HG02870 (cell line): Measurements from ENCODE around the gene FAM13B.
"Not testable (repeated sequence)": the region's sequence is repeated elsewhere in the genome, so short reads cannot be mapped to it uniquely, and the experiment has no call there.

Experiments used
- ATAC-seq: cut with Tn5 transposase; IDR thresholded peaks from one replicate; pipeline ENCODE4 v1.9.1; 2021; ENCODE audit warnings: mild to moderate bottlenecking, moderate library complexity; ENCODE audit not compliant: unreplicated experiment

The FAM13B gene

DNA sequence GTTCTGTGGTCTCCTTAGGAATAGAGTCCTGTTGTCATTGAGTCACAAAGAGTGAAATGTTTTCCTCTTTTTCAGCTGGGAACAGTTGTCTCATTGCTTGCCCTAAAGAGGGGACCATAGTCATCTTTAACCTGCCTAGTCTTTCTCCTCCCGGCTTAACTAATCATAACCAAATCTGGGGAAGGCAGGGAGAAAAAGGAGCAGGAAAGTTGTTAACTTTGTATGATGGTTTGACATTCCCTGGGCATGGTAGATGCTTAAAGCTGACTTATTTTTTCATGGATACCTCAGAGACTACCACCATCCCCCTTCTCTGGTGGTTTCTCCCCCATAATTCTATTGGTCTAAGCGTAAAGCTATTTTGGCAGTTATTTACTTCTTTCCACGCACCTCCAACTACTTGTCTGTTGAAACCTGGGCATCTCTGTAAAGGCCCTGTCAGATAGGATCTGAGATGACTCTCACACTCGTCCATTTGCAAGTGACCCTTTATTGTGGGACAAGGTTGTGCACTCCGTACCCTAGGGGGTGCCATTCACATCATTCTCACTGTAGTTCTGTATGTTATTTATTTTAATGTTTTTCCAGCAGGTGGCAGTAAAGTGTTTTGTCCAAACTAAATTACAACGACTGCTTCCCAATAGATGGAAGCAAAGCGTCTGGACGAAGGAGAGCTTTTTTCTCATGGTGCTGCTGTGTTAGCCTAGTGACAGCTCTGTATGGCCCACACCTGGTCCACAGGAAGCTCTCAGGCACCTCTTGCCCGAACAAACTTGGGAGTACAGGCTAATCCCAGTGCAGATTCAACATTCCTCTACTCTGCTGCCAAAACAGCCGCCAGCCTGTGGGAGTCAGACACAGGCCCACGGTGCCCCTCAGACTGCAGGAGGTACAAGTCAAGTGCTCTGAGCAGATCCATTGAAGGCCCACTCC is 3.0 kb upstream of the FAM13B start:
- peak; percentile 34 for ATAC-seq

GRCh38 chr5:138033907-138034306 is 1.0 kb upstream of the FAM13B start:
- no peak for ATAC-seq

- no peak for ATAC-seq
Measured at GRCh38 chr5:138033386-138033808, 518 bp upstream of the FAM13B start.

GRCh38 chr5:138032028-138032571 is 779 bp downstream of the FAM13B start:
- ATAC-seq, result peak; percentile 38

GRCh38 chr5:138029944-138030343 is 2.9 kb downstream of the FAM13B start:
- no peak for ATAC-seq

DNA sequence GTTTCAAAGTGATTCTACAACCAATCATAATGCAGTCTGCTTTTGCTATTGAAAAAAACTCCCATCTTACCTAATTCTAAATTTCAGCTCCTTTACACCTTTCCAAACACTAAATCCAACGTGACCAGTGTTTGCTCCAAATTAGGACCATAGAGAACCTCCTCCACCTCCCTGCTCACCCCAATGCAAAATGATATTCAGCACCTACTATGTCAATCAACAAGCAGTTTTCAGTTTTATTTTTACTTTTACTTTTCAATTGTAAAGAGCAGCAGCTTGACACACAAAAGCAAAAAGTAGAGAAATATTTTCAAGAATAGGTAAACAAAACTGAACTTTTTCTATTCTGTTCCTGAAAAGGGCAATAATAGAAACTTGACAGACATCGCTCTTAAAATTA is 3.4 kb downstream of the FAM13B start:
- ATAC-seq, result no peak

GRCh38 chr5:138028971-138029365 is 3.9 kb downstream of the FAM13B start:
- no peak for ATAC-seq

GRCh38 chr5:138028262-138028970 is 4.5 kb downstream of the FAM13B start:
- not testable (repeated sequence) for ATAC-seq

DNA sequence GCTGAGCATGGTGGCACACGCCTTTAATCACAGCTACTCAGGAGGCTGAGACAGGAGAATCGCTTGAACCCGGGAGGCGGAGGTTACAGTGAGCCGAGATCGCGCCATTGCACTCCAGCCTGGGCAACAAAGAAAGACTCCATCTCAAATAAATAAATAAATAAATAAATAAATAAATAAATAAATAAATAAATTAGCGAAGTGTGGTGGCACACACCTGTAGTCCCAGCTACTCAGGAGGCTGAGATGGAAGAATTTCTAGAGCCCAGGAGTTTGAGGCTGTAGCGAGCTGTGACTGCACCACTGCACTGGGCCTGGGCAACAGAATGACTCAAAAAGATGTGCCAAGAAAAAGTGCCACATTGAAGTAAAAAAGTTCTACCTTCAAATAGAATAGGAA is 6.1 kb downstream of the FAM13B start:
- not testable (repeated sequence) for ATAC-seq

DNA sequence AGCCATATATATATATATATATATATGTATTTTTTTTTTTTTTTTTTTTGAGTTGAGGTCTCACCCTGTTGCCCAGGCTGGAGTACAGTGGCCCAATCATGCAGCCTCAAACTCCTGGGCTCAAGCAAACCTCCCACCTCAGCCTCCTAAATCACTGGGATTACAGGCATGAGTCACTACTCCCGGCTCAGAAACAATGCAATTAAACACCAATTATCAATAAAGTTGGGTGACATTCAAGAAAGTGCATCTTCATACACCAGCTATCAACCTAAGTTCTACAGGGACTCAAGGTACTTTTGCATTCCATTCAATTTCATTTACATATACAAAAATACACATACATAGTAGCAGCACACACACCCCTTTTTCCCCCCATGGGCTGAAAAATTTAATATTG is 7.6 kb downstream of the FAM13B start:
- no peak for ATAC-seq

DNA sequence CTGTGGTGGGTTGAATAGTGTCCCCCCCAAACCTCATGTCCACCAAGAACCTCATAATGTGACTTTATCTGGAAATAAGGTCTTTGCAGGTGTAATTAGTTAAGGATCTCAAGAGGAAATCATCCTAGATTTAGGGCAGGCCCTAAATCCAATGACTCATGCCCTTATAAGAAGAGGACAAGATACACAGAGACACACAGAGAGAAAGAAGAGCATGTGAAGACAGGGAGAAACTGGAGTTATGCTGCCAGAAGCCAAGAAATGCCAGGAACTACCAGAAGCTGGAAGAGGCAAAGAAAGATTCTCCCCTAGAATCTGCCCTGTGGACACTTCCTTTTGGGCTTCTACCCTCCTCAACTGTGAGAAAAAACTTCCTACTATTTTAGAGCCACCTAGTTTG is 8.8 kb downstream of the FAM13B start:
- no peak for ATAC-seq

GRCh38 chr5:138022912-138023311 is 10.0 kb downstream of the FAM13B start:
- ATAC-seq, result no peak

GRCh38 chr5:138021771-138022170 is 11.1 kb downstream of the FAM13B start:
- no peak for ATAC-seq

DNA sequence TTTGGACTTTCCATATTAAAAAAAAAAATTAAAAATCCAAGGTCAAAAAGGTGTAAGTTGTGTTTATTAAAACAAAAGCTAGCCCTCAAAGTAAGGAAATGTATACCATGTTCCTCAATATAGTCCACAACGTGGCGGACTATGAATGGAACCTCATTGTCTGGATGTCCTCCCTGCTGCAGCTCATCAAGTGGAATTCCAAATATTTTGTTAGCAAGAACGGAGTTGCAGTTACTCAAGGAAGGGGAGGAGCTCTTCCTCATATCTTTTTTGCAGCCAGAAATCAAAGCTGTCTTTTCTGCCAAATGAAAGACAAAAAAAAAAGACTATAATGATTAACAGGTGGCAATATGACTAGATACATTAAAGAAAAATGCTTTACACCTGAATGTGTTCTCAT is 14.0 kb downstream of the FAM13B start:
- no peak for ATAC-seq

- ATAC-seq, result no peak
Measured at GRCh38 chr5:138015916-138016315, 17.0 kb downstream of the FAM13B start.

DNA sequence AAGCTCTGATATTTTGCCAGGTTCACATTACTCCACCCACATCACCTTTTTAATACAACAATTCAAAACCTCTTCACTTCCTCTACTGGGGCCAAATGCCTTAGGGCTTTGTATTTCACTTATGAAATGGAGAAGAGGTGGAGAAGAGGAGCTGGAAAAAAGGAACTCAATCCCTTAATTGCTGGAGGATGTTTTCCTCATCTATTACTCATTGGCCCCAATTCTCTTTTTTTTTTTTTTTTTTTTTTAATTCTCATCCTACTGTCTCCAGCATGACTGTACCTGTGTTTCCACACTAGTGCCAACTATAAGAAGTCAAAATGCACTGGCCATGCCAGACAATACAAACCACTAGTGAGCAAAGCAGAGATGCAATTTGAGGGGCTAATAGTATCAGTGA is 20.9 kb downstream of the FAM13B start:
- ATAC-seq, result no peak

- ATAC-seq, result no peak
Measured at GRCh38 chr5:138000102-138000723, 32.7 kb downstream of the FAM13B start.

DNA sequence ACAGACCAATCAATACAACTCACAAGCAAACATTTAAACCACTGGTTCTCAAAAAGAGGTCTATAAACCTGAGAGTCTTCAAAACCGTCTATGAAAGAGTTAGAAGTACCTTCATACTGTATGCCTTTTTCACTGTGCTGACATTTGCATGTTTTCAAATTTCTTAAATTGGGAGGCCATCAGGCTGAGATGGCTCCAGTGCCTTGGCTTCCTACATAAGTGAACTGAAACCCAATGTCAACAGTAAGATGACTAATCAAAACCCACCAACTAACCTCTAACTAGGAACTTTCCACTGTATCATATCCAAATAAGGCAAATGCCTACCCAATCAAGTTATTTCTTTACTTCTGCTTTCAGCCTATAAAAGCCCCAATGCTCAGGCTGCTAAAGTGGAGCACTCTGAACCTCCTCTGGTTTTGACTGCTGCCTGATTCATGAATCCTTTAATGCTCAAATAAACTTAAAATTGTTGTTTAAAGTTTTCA is 35.1 kb downstream of the FAM13B start:
- ATAC-seq, result peak; percentile 80

- no peak for ATAC-seq
Measured at GRCh38 chr5:137995749-137996128, 37.1 kb downstream of the FAM13B start.

- ATAC-seq, result no peak
Measured at GRCh38 chr5:137995077-137995748, 37.7 kb downstream of the FAM13B start.

GRCh38 chr5:137994556-137994955 is 38.3 kb downstream of the FAM13B start:
- ATAC-seq, result no peak
